ENCODE data around the gene PDIA5. TPM values are rescaled to one million over a fixed set of nuclear protein-coding genes. Genes with fewer than 3 reads are reported as not detected.

The PDIA5 gene
- polyA plus RNA-seq, 1 donor from 2014 or later = 1.4 TPM

DNA sequence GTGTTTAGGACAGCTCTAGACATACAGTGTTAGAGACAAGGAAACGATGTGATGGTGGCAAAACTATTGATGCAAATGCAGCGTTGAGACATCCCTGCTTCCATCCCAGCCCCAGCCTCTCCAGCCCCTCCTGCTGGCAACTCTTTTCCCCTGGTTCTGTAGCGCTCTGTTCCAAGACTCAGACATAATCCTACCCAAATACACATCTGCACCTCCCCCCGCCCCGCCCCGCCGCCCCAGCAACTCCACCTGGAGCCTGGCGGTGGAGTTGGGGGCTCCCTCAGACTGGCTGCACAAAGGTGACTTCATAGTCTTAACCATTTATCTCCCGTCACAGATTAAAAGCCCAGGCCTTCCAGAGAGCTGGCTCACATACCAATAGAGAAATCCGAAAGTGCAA lies 127.7 kb downstream of the PDIA5 start:
- H3K27me3 ChIP-seq (ENCODE audit: insufficient read depth, low read depth, low read length) = no peaks in the 10 kb centered on the region
- H2AFZ ChIP-seq (ENCODE audit: low read depth, low read length) = no peak overlapping the region
- H4K20me1 ChIP-seq (ENCODE audit: insufficient read depth) = no peaks in the 10 kb centered on the region
- no peak overlapping the region for H3K27ac ChIP-seq (ENCODE audit: low read length)
- no peaks in the 10 kb centered on the region for H3F3A ChIP-seq (ENCODE audit: insufficient read depth, low read length, poor library complexity, severe bottlenecking)
- H3K9me2 ChIP-seq (ENCODE audit: insufficient read depth, low read length) = no peaks in the 10 kb centered on the region
- H3K4me3 ChIP-seq (ENCODE audit: low read length) = no peak overlapping the region
- H3K4me2 ChIP-seq (ENCODE audit: low read length) = no peak overlapping the region
- no peaks in the 10 kb centered on the region for H3K79me2 ChIP-seq (replicated peaks; ENCODE audit: insufficient read depth, low read length)
- H3K9me3 ChIP-seq (ENCODE audit: low read length) = no peaks in the 10 kb centered on the region
- TF ChIP-seq EP300 (conservative IDR thresholded peaks at IDR 0.05; ENCODE audit: poor library complexity, severe bottlenecking) = no peak
- TF ChIP-seq, protein P1, sequence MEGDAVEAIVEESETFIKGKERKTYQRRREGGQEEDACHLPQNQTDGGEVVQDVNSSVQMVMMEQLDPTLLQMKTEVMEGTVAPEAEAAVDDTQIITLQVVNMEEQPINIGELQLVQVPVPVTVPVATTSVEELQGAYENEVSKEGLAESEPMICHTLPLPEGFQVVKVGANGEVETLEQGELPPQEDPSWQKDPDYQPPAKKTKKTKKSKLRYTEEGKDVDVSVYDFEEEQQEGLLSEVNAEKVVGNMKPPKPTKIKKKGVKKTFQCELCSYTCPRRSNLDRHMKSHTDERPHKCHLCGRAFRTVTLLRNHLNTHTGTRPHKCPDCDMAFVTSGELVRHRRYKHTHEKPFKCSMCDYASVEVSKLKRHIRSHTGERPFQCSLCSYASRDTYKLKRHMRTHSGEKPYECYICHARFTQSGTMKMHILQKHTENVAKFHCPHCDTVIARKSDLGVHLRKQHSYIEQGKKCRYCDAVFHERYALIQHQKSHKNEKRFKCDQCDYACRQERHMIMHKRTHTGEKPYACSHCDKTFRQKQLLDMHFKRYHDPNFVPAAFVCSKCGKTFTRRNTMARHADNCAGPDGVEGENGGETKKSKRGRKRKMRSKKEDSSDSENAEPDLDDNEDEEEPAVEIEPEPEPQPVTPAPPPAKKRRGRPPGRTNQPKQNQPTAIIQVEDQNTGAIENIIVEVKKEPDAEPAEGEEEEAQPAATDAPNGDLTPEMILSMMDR (IDR thresholded peaks at IDR 0.05; ENCODE audit: poor library complexity, severe bottlenecking) = peak; percentile 11
- H3K36me3 ChIP-seq (ENCODE audit: insufficient read depth, low read length) = no peaks in the 10 kb centered on the region
- H3K9ac ChIP-seq (ENCODE audit: low read length) = no peak overlapping the region

DNA sequence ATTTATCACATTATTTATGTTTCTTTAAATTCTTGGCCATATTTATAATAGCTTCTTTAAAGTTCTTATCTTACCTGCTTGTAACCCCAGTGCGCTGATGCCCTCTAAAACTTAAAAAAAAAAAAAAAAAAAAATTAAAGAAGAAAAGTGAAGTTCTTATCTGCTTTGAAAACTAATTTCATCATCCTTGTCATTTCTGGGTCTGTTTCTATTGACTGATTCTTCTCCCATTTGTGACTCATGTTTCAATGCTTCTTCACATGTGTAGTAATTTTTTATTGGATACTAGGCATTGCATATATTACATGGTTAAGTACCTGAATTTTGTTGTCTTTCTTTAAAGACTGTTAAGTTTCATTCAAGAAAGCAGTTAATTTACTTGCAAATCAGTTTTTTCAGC lies 131.5 kb downstream of the PDIA5 start:
- Histone ChIP-seq H4K20me1 (ENCODE audit: insufficient read depth) (no peaks in the 10 kb centered on the region), H3K36me3 (ENCODE audit: insufficient read depth, low read length) (no peaks in the 10 kb centered on the region), H3K9me2 (ENCODE audit: insufficient read depth, low read length) (no peaks in the 10 kb centered on the region), H3K4me3 (ENCODE audit: low read length) (no peak overlapping the region), H3K27me3 (ENCODE audit: insufficient read depth, low read depth, low read length) (no peaks in the 10 kb centered on the region), H3K4me2 (ENCODE audit: low read length) (no peak overlapping the region), H3K27ac (ENCODE audit: low read length) (no peak overlapping the region), H3K9ac (ENCODE audit: low read length) (no peak overlapping the region), H3K79me2 (replicated peaks; ENCODE audit: insufficient read depth, low read length) (peaks cover 9% of the 10 kb centered on the region), H3F3A (ENCODE audit: insufficient read depth, low read length, poor library complexity, severe bottlenecking) (no peaks in the 10 kb centered on the region), H2AFZ (ENCODE audit: low read depth, low read length) (no peak overlapping the region), H3K9me3 (ENCODE audit: low read length) (no peaks in the 10 kb centered on the region)
- no peak for TF ChIP-seq EZH2 (IDR thresholded peaks at IDR 0.05; ENCODE audit: borderline replicate concordance, insufficient read depth, low read length, poor library complexity, severe bottlenecking)
- no peak for TF ChIP-seq TAF1 (IDR thresholded peaks at IDR 0.05; ENCODE audit: low read depth)
- TF ChIP-seq, protein P1 (IDR thresholded peaks at IDR 0.05; ENCODE audit: poor library complexity, severe bottlenecking) = no peak
- TF ChIP-seq POLR2AphosphoS5 (IDR thresholded peaks at IDR 0.05) = no peak
- TF ChIP-seq MXI1 (conservative IDR thresholded peaks at IDR 0.05; ENCODE audit: poor library complexity, severe bottlenecking) = no peak
- no peak for TF ChIP-seq RAD21 (conservative IDR thresholded peaks at IDR 0.05)
- TF ChIP-seq, protein P2, sequence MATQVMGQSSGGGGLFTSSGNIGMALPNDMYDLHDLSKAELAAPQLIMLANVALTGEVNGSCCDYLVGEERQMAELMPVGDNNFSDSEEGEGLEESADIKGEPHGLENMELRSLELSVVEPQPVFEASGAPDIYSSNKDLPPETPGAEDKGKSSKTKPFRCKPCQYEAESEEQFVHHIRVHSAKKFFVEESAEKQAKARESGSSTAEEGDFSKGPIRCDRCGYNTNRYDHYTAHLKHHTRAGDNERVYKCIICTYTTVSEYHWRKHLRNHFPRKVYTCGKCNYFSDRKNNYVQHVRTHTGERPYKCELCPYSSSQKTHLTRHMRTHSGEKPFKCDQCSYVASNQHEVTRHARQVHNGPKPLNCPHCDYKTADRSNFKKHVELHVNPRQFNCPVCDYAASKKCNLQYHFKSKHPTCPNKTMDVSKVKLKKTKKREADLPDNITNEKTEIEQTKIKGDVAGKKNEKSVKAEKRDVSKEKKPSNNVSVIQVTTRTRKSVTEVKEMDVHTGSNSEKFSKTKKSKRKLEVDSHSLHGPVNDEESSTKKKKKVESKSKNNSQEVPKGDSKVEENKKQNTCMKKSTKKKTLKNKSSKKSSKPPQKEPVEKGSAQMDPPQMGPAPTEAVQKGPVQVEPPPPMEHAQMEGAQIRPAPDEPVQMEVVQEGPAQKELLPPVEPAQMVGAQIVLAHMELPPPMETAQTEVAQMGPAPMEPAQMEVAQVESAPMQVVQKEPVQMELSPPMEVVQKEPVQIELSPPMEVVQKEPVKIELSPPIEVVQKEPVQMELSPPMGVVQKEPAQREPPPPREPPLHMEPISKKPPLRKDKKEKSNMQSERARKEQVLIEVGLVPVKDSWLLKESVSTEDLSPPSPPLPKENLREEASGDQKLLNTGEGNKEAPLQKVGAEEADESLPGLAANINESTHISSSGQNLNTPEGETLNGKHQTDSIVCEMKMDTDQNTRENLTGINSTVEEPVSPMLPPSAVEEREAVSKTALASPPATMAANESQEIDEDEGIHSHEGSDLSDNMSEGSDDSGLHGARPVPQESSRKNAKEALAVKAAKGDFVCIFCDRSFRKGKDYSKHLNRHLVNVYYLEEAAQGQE (IDR thresholded peaks at IDR 0.05; ENCODE audit: borderline replicate concordance) = no peak
- TF ChIP-seq EP300 (conservative IDR thresholded peaks at IDR 0.05; ENCODE audit: poor library complexity, severe bottlenecking) = no peak
- TF ChIP-seq SMC3 (conservative IDR thresholded peaks at IDR 0.05; ENCODE audit: poor library complexity) = no peak
